SH-SY5Y (cell line): ENCODE results near the gene NUAK2.

Experiments used
- GATA2 ChIP-seq: IDR thresholded peaks from 2 replicates; pipeline ENCODE4 v1.6.1; 2011; ENCODE audit warnings: mild to moderate bottlenecking, low read depth, low read length
- GATA3 ChIP-seq: IDR thresholded peaks from 2 replicates; pipeline ENCODE4 v1.6.1; 2011; ENCODE audit warnings: low read depth, mild to moderate bottlenecking, low read length, moderate library complexity

- TF ChIP-seq GATA2 (no peak), GATA3 (no peak)
Observed at GRCh38 chr1:205335692-205336091, 14.1 kb upstream of the NUAK2 start.
